Activated naive CD4-positive, alpha-beta T cell treated with anti-CD3 and anti-CD28 coated beads, Interleukin-2, amount 50 U/mL, for 72 hours (primary cell): Measurements from ENCODE around the gene FANCD2. TPM values are rescaled to one million over a fixed set of nuclear protein-coding genes. Genes with fewer than 3 reads are reported as not detected.
"Not testable (repeated sequence)": the region's sequence is repeated elsewhere in the genome, so short reads cannot be mapped to it uniquely, and the experiment has no call there.

Experiments
- ATAC-seq, 2 donors: fragments of 150-1000 bp; cut with Tn5 transposase; 2 replicates each; pipeline ENCODE4 v1.10.0; 2021; ENCODE audit warnings: mild to moderate bottlenecking in 2 of 2, moderate library complexity in 2 of 2
- DNase-seq, 2 donors: peaks; one replicate each; pipeline ENCODE4 v3.0.0; 2021 to 2022; ENCODE audit warnings: low spot score in 2 of 2
- H3K27ac Mint-ChIP-seq, 2 donors: one replicate each; pipeline ENCODE4 v1.8.0; 2022; ENCODE audit warnings: mild to moderate bottlenecking in 2 of 2, mixed read lengths in 2 of 2
- H3K36me3 Mint-ChIP-seq, 2 donors: one replicate each; pipeline ENCODE4 v1.8.0; 2022; ENCODE audit warnings: mixed read lengths in 2 of 2
- H3K9me3 Mint-ChIP-seq, 2 donors: one replicate each; pipeline ENCODE4 v1.8.0; 2022; ENCODE audit warnings: mixed read lengths in 2 of 2
- total RNA-seq, 2 donors: library from RNA; stranded (reverse); gene quantifications; one replicate each; pipeline ENCODE4 v1.2.3, GENCODE V29; 2022

FANCD2 gene
- total RNA-seq, 2 donors from 2014 or later = 69.7 to 101 TPM

- peak in 1 of 2 donors; percentile 83 for DNase-seq
- H3K36me3 Mint-ChIP-seq = no peaks in the 10 kb centered on the region
- H3K9me3 Mint-ChIP-seq = no peaks in the 10 kb centered on the region
- peak; percentile 51 to 68 for ATAC-seq
- no peak overlapping the region for H3K27ac Mint-ChIP-seq
These were observed 17.5 kb upstream of the FANCD2 start for GRCh38 chr3:10008588-10009344.

GRCh38 chr3:10010421-10010877, 15.8 kb upstream of the FANCD2 start:
- ATAC-seq (peak in 1 of 2 donors; percentile 1), DNase-seq (no peak)
- Mint-ChIP-seq H3K36me3 (no peaks in the 10 kb centered on the region), H3K27ac (no peak overlapping the region), H3K9me3 (no peaks in the 10 kb centered on the region)

GRCh38 chr3:10010878-10011465, 15.3 kb upstream of the FANCD2 start:
- peak; percentile 89 to 90 for ATAC-seq
- no peaks in the 10 kb centered on the region for H3K36me3 Mint-ChIP-seq
- no peaks in the 10 kb centered on the region for H3K9me3 Mint-ChIP-seq
- H3K27ac Mint-ChIP-seq = no peak overlapping the region
- DNase-seq = peak; percentile 86

- Mint-ChIP-seq H3K9me3 (no peaks in the 10 kb centered on the region), H3K27ac (no peak overlapping the region), H3K36me3 (no peaks in the 10 kb centered on the region)
- DNase-seq (no peak), ATAC-seq (no peak)
These were observed 14.6 kb upstream of the FANCD2 start for GRCh38 chr3:10011631-10012030.

GRCh38 chr3:10012106-10012505, 14.1 kb upstream of the FANCD2 start:
- DNase-seq (no peak), ATAC-seq (no peak)
- H3K27ac Mint-ChIP-seq = no peak overlapping the region
- H3K9me3 Mint-ChIP-seq = no peaks in the 10 kb centered on the region
- no peaks in the 10 kb centered on the region for H3K36me3 Mint-ChIP-seq

GRCh38 chr3:10015461-10015904, 10.8 kb upstream of the FANCD2 start:
- H3K9me3 Mint-ChIP-seq = no peaks in the 10 kb centered on the region
- no peak overlapping the region for H3K27ac Mint-ChIP-seq
- no peaks in the 10 kb centered on the region for H3K36me3 Mint-ChIP-seq
- ATAC-seq = no peak
- DNase-seq = no peak

GRCh38 chr3:10017636-10018292, 8.5 kb upstream of the FANCD2 start:
- Mint-ChIP-seq H3K9me3 (no peaks in the 10 kb centered on the region), H3K36me3 (peaks cover 0 to 5% of the 10 kb centered on the region in 2 donors), H3K27ac (peak overlapping the region; percentile 14 to 71)
- ATAC-seq (peak; percentile 91 to 96), DNase-seq (peak; percentile 51 to 91)

- not testable (repeated sequence) for H3K36me3 Mint-ChIP-seq
These were observed 7.4 kb upstream of the FANCD2 start for GRCh38 chr3:10018806-10019205.

GRCh38 chr3:10019326-10019725, 6.9 kb upstream of the FANCD2 start:
- Mint-ChIP-seq H3K36me3 (peaks cover 0 to 5% of the 10 kb centered on the region in 2 donors), H3K9me3 (no peaks in the 10 kb centered on the region), H3K27ac (no peak overlapping the region)
- DNase-seq (no peak), ATAC-seq (no peak)

More at GRCh38 chr3:10018806-10019205, 7.4 kb upstream of the FANCD2 start:
- peak overlapping the region in 1 of 2 donors; percentile 71 for H3K27ac Mint-ChIP-seq
- not testable (repeated sequence) for ATAC-seq, DNase-seq, H3K9me3 Mint-ChIP-seq

GRCh38 chr3:10021856-10022775, 4.1 kb upstream of the FANCD2 start:
- ATAC-seq (no peak), DNase-seq (no peak)
- Mint-ChIP-seq H3K27ac (peak overlapping the region in 1 of 2 donors; percentile 6), H3K36me3 (peaks cover 8 to 19% of the 10 kb centered on the region in 2 donors), H3K9me3 (no peaks in the 10 kb centered on the region)

- Mint-ChIP-seq H3K36me3 (peaks cover 9 to 22% of the 10 kb centered on the region in 2 donors), H3K9me3 (no peaks in the 10 kb centered on the region), H3K27ac (no peak overlapping the region)
- ATAC-seq (peak in 1 of 2 donors; percentile 36), DNase-seq (no peak)
These were observed 2.5 kb upstream of the FANCD2 start for GRCh38 chr3:10023587-10024310.

- ATAC-seq (peak in 1 of 2 donors; percentile 20), DNase-seq (no peak)
- Mint-ChIP-seq H3K9me3 (no peaks in the 10 kb centered on the region), H3K36me3 (peaks cover 19 to 32% of the 10 kb centered on the region in 2 donors), H3K27ac (peak overlapping the region; percentile 99 to 100)
These were observed 793 bp upstream of the FANCD2 start for GRCh38 chr3:10025205-10026083.

- ATAC-seq (no peak), DNase-seq (no peak)
- peaks cover 0 to 15% of the 10 kb centered on the region in 2 donors for H3K36me3 Mint-ChIP-seq
- H3K27ac Mint-ChIP-seq = no peak overlapping the region
- H3K9me3 Mint-ChIP-seq = no peaks in the 10 kb centered on the region
These were observed 14.8 kb downstream of the FANCD2 start for GRCh38 chr3:10041034-10041433.

GRCh38 chr3:10047876-10048275, 21.6 kb downstream of the FANCD2 start:
- DNase-seq = no peak
- no peaks in the 10 kb centered on the region for H3K9me3 Mint-ChIP-seq
- peak overlapping the region in 1 of 2 donors; percentile 58 for H3K27ac Mint-ChIP-seq
- ATAC-seq = no peak
- peaks cover 13 to 41% of the 10 kb centered on the region in 2 donors for H3K36me3 Mint-ChIP-seq

- not testable (repeated sequence) for ATAC-seq
These were observed 26.8 kb downstream of the FANCD2 start for GRCh38 chr3:10053054-10053453.

More at GRCh38 chr3:10053054-10053453, 26.8 kb downstream of the FANCD2 start:
- H3K36me3 Mint-ChIP-seq = peaks cover 18 to 37% of the 10 kb centered on the region in 2 donors
- not testable (repeated sequence) for H3K27ac Mint-ChIP-seq, H3K9me3 Mint-ChIP-seq, DNase-seq
